SK-N-SH (cell line): ENCODE results near the gene GLS. TPM values are rescaled to one million over a fixed set of nuclear protein-coding genes. Genes with fewer than 3 reads are reported as not detected.
"Not testable (repeated sequence)": the region's sequence is repeated elsewhere in the genome, so short reads cannot be mapped to it uniquely, and the experiment has no call there.

ENCODE experiments used
- CTCF ChIA-PET: fragments of 300-600, 350-600 bp; formaldehyde crosslinking; extraction: SDS; loops from one replicate; lab custom pipeline; 2021; lab: Yijun Ruan, JAX
- POLR2A ChIA-PET: fragments of 350-600 bp; sonication (Branson Sonifier 250); formaldehyde crosslinking; extraction: SDS; loops from one replicate; lab custom pipeline; 2020; ENCODE audit warnings: antibody characterized with exemption, inconsistent platforms; lab: Yijun Ruan, JAX
- DNase-seq: peaks from one replicate; pipeline ENCODE4 v3.0.0; 2012
- H2AFZ ChIP-seq: fragments of 200-600 bp; sonication (generic); 2 replicates; pipeline ENCODE4 v1.8.1; 2016; ENCODE audit warnings: antibody characterized with exemption, mild to moderate bottlenecking, low read depth
- H3F3A ChIP-seq: fragments of 200-600 bp; sonication (generic); replicated peaks from 2 replicates; pipeline ENCODE3; 2016; ENCODE audit warnings: antibody characterized with exemption, mild to moderate bottlenecking; ENCODE audit not compliant: insufficient read depth
- H3K27ac ChIP-seq, 2 experiments: fragments of 200-500 bp in 1 of 2; fragments of 200-600 bp in 1 of 2; sonication (Bioruptor generic) in 1 of 2; sonication (generic), shearing (Covaris generic) in 1 of 2; 2 replicates each; pipeline versions ENCODE4 v1.5.1 to v1.6.1; 2014 to 2016; ENCODE audit warnings: low read depth in 2 of 2, inconsistent platforms in 1 of 2, low read length in 1 of 2, mild to moderate bottlenecking in 1 of 2, mixed read lengths in 1 of 2
- H3K27me3 ChIP-seq: fragments of 200-600 bp; sonication (generic), shearing (Covaris generic); 2 replicates; pipeline ENCODE4 v1.6.1; 2016; ENCODE audit warnings: mixed run types; ENCODE audit not compliant: insufficient read depth
- H3K36me3 ChIP-seq, 2 experiments: fragments of 200-500 bp in 1 of 2; fragments of 200-600 bp in 1 of 2; sonication (Bioruptor generic) in 1 of 2; sonication (generic) in 1 of 2; replicated peaks in 1 of 2; 2 replicates each; pipeline versions ENCODE3 to v1.5.1; 2014 to 2016; ENCODE audit warnings: low read length in 1 of 2, mild to moderate bottlenecking in 1 of 2; ENCODE audit not compliant: insufficient read depth in 2 of 2, control insufficient read depth in 1 of 2
- H3K4me1 ChIP-seq, 2 experiments: fragments of 200-500 bp in 1 of 2; fragments of 200-600 bp in 1 of 2; sonication (Bioruptor generic) in 1 of 2; sonication (generic), shearing (Covaris generic) in 1 of 2; 2 replicates each; pipeline versions ENCODE4 v1.5.1 to v1.6.1; 2014 to 2016; ENCODE audit warnings: low read depth in 1 of 2, low read length in 1 of 2, mixed run types in 1 of 2; ENCODE audit not compliant: insufficient read depth in 2 of 2, control insufficient read depth in 1 of 2
- H3K4me2 ChIP-seq: fragments of 200-600 bp; sonication (generic), shearing (Covaris generic); 2 replicates; pipeline ENCODE4 v1.6.1; 2017; ENCODE audit warnings: mixed run types
- H3K4me3 ChIP-seq, 2 experiments: fragments of 200-500 bp in 1 of 2; fragments of 200-600 bp in 1 of 2; sonication (Bioruptor generic) in 1 of 2; sonication (generic), shearing (Covaris generic) in 1 of 2; 2 replicates each; pipeline versions ENCODE4 v1.5.1 to v1.8.1; 2014 to 2016; ENCODE audit warnings: low read depth in 2 of 2, inconsistent platforms in 1 of 2, low read length in 1 of 2, mild to moderate bottlenecking in 1 of 2, mixed read lengths in 1 of 2, moderate library complexity in 1 of 2
- H3K79me2 ChIP-seq: fragments of 200-600 bp; sonication (generic); 2 replicates; pipeline ENCODE4 v1.8.1; 2017; ENCODE audit warnings: mild to moderate bottlenecking; ENCODE audit not compliant: insufficient read depth
- H3K9ac ChIP-seq: fragments of 200-600 bp; sonication (generic); 2 replicates; pipeline ENCODE4 v1.6.1; 2017; ENCODE audit warnings: mixed run types
- H3K9me2 ChIP-seq: fragments of 200-600 bp; sonication (generic); 2 replicates; pipeline ENCODE4 v1.6.1; 2017; ENCODE audit warnings: mixed run types
- H3K9me3 ChIP-seq: fragments of 200-600 bp; sonication (generic); 2 replicates; pipeline ENCODE4 v1.6.1; 2017; ENCODE audit warnings: mixed run types, mild to moderate bottlenecking, moderate library complexity
- H4K20me1 ChIP-seq: fragments of 200-600 bp; sonication (generic); 2 replicates; pipeline ENCODE4 v1.6.1; 2017; ENCODE audit warnings: mild to moderate bottlenecking, mixed run types; ENCODE audit not compliant: insufficient read depth
- CHD2 ChIP-seq: fragments of 150-350 bp; IDR thresholded peaks from 2 replicates; pipeline ENCODE4 v1.6.1; 2018; ENCODE audit warnings: low read length; ENCODE audit not compliant: partially characterized antibody
- ELF1 ChIP-seq: IDR thresholded peaks from 2 replicates; pipeline ENCODE4 v1.4.0; 2012
- EP300 ChIP-seq, 2 experiments: IDR thresholded peaks; 2 replicates each; pipeline versions ENCODE4 v1.4.0 to v1.6.1; 2012; ENCODE audit warnings: borderline replicate concordance in 1 of 2, low read depth in 1 of 2, low read length in 1 of 2
- EZH2phosphoT487 ChIP-seq: fragments of 200-600 bp; sonication (generic); IDR thresholded peaks from 2 replicates; pipeline ENCODE4 v1.6.1; 2017; ENCODE audit warnings: low read depth, mixed run types, mild to moderate bottlenecking, antibody characterized with exemption, moderate library complexity, borderline replicate concordance
- FOSL2 ChIP-seq: IDR thresholded peaks from 2 replicates; pipeline ENCODE4 v1.4.0; 2012; ENCODE audit warnings: low read depth, mild to moderate bottlenecking, moderate library complexity, borderline replicate concordance
- FOXJ3 ChIP-seq: sonication (generic); formaldehyde crosslinking; IDR thresholded peaks from 2 replicates; pipeline ENCODE4 v1.5.1; 2020; ENCODE audit warnings: mild to moderate bottlenecking, missing genetic modification reagents
- FOXM1 ChIP-seq: IDR thresholded peaks from 2 replicates; pipeline ENCODE4 v1.4.0; 2012; ENCODE audit warnings: low read depth, mild to moderate bottlenecking
- GABPA ChIP-seq: IDR thresholded peaks from 2 replicates; pipeline ENCODE4 v1.4.0; 2012; ENCODE audit warnings: low read depth, mild to moderate bottlenecking
- JUND ChIP-seq: IDR thresholded peaks from 2 replicates; pipeline ENCODE4 v1.4.0; 2012
- MEF2A ChIP-seq: IDR thresholded peaks from 2 replicates; pipeline ENCODE4 v1.4.0; 2012; ENCODE audit warnings: low read depth, borderline replicate concordance
- MXI1 ChIP-seq: IDR thresholded peaks from 2 replicates; pipeline ENCODE4 v1.6.1; 2012; ENCODE audit warnings: mild to moderate bottlenecking, low read depth, low read length, improper control_type of control experiment
- NRF1 ChIP-seq: IDR thresholded peaks from 2 replicates; pipeline ENCODE4 v1.6.1; 2012; ENCODE audit warnings: low read depth, mild to moderate bottlenecking, low read length
- REST ChIP-seq: IDR thresholded peaks from 2 replicates; pipeline ENCODE4 v1.6.1; 2012; ENCODE audit warnings: mild to moderate bottlenecking, low read depth, low read length, moderate library complexity
- RFX5 ChIP-seq: IDR thresholded peaks from 2 replicates; pipeline ENCODE4 v1.6.1; 2012; ENCODE audit warnings: mild to moderate bottlenecking, improper control_type of control experiment, low read length
- RXRA ChIP-seq: IDR thresholded peaks from 2 replicates; pipeline ENCODE4 v1.4.0; 2012; ENCODE audit warnings: low read depth, mild to moderate bottlenecking, borderline replicate concordance
- SMC3 ChIP-seq: IDR thresholded peaks from 2 replicates; pipeline ENCODE4 v1.6.1; 2012; ENCODE audit warnings: low read depth, low read length, improper control_type of control experiment
- TAF1 ChIP-seq: IDR thresholded peaks from 2 replicates; pipeline ENCODE4 v1.6.1; 2012; ENCODE audit warnings: low read depth, mild to moderate bottlenecking, low read length, moderate library complexity, borderline replicate concordance
- TEAD4 ChIP-seq: IDR thresholded peaks from 2 replicates; pipeline ENCODE4 v1.4.0; 2012; ENCODE audit warnings: mild to moderate bottlenecking, borderline replicate concordance; ENCODE audit not compliant: insufficient read depth
- USF1 ChIP-seq: IDR thresholded peaks from 2 replicates; pipeline ENCODE4 v1.4.0; 2012; ENCODE audit warnings: low read depth, borderline replicate concordance
- YY1 ChIP-seq: IDR thresholded peaks from 2 replicates; pipeline ENCODE4 v1.4.0; 2012; ENCODE audit warnings: low read depth, mild to moderate bottlenecking
- WGBS: methylation state at CpG from one replicate; pipeline ENCODE4 v1.1.6; 2017; ENCODE audit warnings: low lambda C conversion rate; 5-methylcytosine and 5-hydroxymethylcytosine counted together
- polyA plus RNA-seq, 3 experiments: library from polyadenylated mRNA; depleted of rRNA; stranded (reverse); fragments of >200 nt; gene quantifications; 2 replicates each; pipeline ENCODE4 v1.2.3, GENCODE V29; 2012

GLS gene
- polyA plus RNA-seq, 1 of the 3 experiments (the other 2 are of a cell fraction): 37.2 TPM

- H4K20me1 ChIP-seq: no peaks in the 10 kb centered on the region
- no peaks in the 10 kb centered on the region for H3K4me1 ChIP-seq
- H3K27ac ChIP-seq: no peak overlapping the region
- POLR2A ChIA-PET: no interaction called here
- CTCF ChIA-PET: no interaction called here
- no peaks in the 10 kb centered on the region for H3K9me2 ChIP-seq
- H3K4me3 ChIP-seq: no peak overlapping the region
- peaks cover 18% of the 10 kb centered on the region for H3F3A ChIP-seq
- H3K9me3 ChIP-seq: no peaks in the 10 kb centered on the region
- 95% methylated on average over 5 of the region's 5 CpGs for WGBS
- no peaks in the 10 kb centered on the region for H3K27me3 ChIP-seq
- no peak overlapping the region for H3K4me2 ChIP-seq
- H3K36me3 ChIP-seq: no peaks in the 10 kb centered on the region
- TF ChIP-seq SMC3 (no peak), NRF1 (no peak), TAF1 (no peak), GABPA (no peak), CHD2 (no peak), FOXM1 (no peak), YY1 (no peak), FOXJ3 (CRISPR knock-in tag) (no peak), ELF1 (no peak), REST (no peak), RXRA (no peak), MEF2A (no peak), TEAD4 (no peak), JUND (no peak), MXI1 (no peak), USF1 (no peak), EZH2phosphoT487 (no peak), FOSL2 (no peak), RFX5 (no peak), EP300 (IDR thresholded peaks at IDR 0.05; ENCODE audit: borderline replicate concordance in 1 of 2, low read depth in 1 of 2, low read length in 1 of 2) (no peak)
- TF ChIP-seq, all 33 proteins: peak for 0
- H3K9ac ChIP-seq: no peak overlapping the region
- no peaks in the 10 kb centered on the region for H3K79me2 ChIP-seq
- no peak overlapping the region for H2AFZ ChIP-seq
- DNase-seq: no peak
Measured at GRCh38 chr2:190869721-190870120, 10.9 kb upstream of the GLS start.

GRCh38 chr2:190873451-190873850 is 7.2 kb upstream of the GLS start:
- H3F3A ChIP-seq, POLR2A ChIA-PET, H3K4me1 ChIP-seq, H3K36me3 ChIP-seq, H3K9me2 ChIP-seq, DNase-seq, H2AFZ ChIP-seq, H4K20me1 ChIP-seq, H3K9ac ChIP-seq, CTCF ChIA-PET, H3K4me3 ChIP-seq, H3K27me3 ChIP-seq, H3K79me2 ChIP-seq, H3K27ac ChIP-seq, H3K9me3 ChIP-seq, H3K4me2 ChIP-seq: not testable (repeated sequence)
- WGBS: 95% methylated on average over 7 of the region's 7 CpGs
